GM21390 (cell line): ENCODE results near the gene KCND3.

Experiments used
- ATAC-seq: cut with Tn5 transposase; IDR thresholded peaks from one replicate; pipeline ENCODE4 v1.9.1; 2021; ENCODE audit not compliant: unreplicated experiment

Gene KCND3

DNA sequence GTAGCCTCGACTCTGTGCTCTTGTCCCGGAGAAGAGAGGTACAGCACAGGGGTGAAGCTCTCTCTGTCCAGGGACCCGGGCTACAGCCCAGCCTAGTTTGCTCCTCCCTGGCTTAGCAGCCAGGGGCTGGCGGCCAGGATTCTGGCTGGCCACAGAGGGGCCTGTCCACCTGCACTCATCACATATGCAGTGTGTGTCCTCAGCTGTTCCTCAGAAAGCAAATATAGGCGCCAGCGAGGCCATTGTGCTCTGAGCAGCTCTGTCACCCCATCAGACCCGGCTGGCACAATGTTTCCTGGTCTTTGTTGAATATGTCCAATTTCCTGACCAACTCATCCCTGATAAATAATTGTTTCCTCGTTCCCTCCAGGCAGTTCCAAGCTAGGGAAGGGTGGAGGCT, 28.5 kb downstream of the KCND3 start:
- ATAC-seq, result no peak

DNA sequence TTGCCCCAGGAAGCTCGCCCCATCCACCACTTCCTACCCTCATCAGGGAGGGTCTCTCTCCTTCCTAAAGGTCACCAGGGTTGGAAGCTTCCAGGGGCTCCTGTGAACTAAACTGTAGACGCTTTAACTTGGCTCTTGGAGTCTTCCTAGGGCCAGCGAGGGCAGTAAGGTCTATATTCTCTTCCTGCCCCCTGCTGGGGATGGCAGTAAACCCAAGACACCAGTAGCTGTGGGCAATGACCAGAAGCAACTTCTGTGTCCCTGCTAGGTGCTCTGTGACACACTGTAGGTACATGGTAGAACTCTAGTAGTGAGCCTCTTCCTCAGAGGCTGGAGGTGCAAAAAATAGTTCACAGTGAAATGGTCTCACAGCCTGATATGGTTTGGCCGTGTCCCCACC, 30.0 kb downstream of the KCND3 start:
- no peak for ATAC-seq

DNA sequence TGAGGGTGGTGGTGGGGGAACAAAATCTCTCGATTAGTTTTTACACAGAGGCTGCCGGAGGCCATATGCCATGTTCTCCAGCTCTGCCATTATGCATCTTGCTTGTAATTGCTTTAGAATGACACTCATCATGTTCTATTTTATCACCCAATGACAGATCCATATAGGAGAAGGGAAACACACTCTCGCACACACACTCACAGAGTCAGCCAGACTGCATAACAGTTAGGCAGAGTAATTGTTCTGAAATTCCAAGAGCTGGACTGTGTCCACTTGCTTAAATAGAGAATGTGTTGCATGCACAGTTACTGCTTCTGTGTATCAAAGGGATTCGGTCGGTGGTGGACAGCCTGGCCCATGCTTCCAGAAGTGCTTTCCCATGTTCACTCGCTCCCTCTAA, 30.6 kb downstream of the KCND3 start:
- ATAC-seq, result no peak

DNA sequence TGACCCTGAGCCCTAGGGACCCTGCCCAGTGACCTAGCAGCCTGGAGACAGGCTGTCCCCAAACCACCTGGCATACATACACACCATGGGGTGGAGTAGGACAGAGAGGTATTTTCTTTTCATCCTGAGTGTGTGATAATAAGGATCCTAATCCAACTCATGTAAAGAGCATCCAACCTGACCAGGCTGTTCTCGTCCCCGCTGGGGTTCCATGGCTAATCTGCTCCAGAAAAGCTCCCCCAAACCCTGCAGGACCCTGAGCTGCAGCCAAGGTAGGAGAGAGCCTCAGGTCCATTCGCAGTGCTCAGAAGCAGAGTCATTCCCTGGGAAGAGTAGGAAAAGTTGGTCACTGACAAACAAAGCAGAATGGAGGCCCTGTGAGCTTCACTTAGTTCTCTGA, 31.4 kb downstream of the KCND3 start:
- no peak for ATAC-seq

DNA sequence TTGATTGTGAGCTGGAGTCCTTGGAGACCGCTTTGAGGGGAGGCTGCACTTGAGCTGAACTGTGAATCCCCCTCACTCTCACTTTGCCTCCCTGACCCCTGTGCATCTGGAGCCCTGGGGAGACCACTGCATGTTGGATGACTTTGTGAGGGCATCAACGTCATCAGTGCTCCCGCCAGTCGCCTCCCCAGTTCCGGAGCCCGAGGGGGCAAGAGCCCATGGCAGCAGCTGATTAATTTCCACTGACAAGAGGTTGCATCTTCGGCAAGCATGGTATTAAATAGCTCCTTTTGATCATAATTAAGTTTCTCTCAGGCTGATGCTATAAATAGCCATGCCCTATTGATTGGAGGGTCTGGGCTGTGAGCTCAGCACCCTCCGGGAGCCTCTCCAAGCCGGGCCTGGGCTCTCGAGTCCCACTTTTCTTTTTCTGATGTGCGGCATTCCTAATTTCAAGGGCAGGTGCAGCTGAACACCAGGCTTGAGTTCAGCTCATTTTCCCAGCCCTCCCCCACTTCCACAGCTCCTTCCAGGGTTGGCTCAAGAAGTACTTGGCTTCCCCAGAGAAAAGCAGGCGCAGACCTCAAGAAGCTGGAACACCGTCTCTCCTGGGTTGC, 33.2 kb downstream of the KCND3 start:
- ATAC-seq, result no peak

DNA sequence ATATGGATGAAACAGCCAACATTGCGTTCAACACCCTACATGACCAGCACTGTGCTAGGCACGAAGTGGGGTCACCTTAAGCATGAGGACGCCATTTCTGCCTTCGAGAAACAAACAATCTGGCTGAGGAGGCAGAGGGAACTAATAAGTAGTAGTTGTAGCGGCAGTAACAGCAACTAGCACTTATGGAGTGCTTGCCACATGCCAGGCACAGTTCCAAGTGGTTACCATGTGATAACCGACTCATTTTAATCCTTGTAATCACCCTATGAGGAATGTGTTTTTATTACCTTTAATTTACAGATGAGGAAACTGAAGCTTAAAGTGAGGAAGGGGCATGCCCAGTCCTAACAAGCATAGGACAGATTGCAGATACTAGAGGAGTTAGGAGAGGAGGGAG, 33.7 kb downstream of the KCND3 start:
- no peak for ATAC-seq

DNA sequence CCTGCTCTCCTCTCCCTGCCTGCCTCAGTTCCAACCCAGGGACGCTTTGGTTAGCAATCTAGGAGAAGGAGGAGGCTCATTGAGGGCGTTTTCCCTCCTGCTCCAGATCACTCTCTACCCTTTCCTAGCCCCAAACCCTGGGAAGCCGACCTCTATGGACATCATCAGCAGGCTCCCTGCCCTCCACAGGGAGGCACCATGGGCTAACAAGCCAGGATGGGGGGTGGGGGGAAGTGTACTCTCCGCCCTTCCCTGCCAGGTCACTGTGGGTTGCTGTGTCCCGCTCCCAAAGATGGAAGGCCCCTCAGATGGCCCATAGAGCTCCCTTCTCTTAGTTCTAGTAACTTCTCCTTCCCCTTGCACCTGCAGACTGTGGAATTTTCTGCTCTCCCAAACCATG, 35.7 kb downstream of the KCND3 start:
- ATAC-seq, result no peak

DNA sequence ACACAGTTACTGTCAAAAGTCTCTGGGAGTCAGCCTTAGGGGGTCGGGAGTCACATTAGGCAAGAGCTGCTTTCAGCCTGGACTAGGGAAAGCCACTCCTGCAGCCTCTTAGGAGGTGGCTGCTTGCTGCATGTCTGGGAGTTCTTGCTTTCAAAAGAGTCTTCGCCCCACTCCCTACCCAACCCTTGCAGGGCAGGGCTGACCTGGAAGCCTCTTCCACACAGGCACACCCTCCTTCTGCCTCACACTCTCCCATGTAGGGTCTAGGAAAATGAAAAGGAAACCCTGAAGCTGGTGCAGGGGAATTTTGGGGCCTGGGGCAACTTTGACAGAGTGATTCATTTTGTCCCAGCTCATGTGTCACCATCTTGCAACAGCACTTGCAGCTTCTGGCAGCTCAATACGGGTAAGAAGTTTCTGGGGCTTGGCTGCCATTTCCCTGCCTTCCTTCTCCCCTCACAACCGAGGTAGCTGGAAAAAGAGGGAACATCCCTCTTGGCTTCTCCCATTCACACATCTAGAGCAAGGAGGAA, 37.3 kb downstream of the KCND3 start:
- ATAC-seq, result no peak

DNA sequence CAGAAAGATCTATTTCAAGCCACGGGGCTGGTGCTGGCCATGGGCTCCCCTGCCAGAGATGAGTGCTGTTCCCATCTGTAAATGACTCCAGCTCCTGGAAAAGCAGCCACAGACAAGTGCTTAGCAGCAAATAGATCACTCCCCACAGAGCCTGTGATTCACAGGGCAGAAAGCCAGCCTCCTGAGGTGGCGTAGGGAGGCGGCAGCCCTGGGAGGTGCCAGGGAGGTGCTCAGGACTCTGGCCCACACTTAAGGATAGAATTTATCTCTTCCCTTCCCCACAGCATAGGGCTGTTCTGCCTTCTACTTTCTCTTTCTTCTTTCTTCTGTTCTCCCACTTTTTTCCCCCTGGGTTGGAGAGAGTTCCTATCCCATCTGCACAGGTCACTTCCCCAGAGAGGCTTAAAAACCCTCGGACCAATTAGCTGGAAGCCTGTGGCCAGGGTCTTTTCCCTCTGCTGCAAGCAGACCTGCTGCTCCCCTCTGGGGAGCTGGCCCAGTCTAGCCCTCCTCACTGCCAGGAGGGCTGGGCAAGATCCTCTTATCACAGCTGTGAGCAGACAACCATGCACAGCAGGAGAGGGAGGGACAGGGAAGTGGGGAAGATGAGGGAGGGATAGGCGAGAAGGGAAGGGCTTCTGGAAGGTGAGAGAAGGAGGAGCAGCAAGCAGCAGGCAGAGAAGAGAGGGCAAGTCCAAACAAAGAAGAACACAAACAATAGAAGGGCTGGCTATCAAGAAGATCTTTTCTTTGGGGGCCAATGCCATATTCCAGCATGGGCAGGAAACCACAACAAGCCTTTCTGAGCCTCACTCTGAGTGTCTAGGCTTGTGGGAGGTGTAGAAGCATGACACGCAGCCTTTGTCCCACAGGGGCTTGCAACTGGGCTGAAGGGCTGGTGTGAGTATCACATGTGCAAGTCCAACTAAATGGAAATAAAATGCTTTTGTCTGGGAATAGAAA, 41.0 kb downstream of the KCND3 start:
- no peak for ATAC-seq

DNA sequence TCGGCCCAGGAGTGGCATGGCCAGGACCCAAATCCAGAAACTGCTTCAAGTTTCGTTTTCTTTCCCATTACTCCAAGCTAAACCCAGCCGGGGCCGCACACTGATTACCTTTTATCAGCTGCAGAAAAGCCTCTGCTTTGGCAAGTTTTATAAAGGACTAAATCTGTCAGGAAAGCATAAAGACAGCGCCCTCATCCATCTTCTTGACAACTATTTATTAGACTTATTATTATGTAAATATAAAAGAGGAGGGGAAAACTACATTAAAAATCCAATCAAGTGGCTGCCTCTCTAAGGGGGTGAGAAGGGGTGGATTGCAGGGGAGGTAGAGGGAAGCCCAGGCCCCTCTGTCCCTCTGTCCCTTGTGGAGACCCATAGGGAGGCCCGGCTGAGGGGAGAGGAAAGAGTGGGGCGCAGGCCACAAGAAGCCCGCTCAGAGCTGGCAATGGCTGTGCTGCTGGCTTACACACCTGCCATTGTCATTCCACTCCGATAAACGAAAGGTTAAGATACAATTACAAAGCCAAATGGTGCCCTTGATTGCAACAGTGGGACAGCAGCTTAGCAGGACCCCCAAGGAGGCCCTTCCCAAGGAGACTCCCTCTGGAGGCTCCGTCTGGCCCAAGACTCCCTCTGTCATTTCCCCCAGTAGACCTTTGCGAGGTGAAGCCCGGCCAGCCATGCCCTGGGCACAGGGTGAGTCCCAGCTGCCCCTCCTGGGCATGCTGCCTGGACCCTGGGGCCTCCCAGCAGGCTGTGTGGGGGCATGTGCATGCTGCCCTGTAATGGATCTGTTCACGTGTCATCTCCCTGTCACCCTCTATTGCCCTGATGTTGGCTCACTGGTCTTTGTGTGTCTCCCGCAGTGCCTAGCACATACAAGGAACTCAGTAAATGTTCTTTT, 45.4 kb downstream of the KCND3 start:
- no peak for ATAC-seq

DNA sequence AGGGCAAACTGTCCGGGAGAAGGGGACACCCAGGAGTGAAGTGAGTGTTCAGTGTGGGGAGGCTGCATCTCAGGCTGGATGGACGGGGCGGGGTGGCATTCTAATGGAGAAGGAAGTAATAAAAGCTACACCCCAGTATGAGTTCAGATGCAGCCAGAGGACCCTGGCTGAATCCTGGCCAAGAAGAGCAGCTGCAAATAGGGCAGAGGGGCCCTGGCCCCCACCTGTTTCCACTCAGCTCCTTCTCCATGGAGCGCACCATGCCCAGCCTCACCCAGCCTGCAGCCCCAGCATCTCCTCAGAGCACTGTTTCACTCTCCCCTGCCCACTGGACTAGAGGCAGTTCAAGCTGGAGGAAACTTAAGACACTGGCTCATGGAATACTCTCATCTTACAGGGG, 46.4 kb downstream of the KCND3 start:
- ATAC-seq, result no peak

DNA sequence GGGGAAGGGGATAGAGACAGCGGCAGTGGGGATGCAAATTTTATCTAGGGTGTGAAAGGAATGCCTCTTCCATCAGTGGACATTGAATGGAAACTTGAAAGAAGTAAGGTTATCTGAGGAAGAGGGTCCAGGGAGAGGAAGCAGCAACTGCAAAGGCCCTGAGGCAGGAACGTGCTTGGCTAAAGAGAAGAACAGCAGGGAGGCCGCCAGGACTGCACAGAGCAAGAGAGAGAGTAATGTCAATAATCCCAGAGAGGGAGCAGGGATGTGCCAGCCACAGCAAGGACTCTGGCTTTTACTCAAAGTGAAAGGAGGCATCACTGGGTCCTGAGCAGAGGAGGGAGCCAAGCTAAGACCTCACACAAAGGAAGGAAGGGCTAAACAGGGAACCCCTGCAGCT, 50.9 kb downstream of the KCND3 start:
- ATAC-seq, result no peak

DNA sequence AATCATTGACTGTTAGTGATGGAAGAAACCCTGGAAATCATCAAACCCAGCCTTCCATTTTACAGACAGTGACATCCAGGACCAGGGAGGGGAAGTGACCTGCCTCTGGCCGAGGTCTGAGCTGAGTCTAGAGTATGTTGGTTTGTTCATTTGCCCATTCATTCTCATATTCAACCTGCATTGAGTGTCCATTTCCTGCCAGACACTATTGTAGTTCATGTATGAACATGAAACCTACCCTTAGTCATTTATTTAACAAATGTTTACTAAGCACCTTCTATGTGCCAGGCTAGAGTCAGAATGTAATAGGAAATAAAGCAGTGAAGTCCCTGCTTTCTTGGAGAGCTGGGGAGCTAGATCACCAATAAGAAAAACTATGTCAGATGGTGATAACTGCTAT, 51.3 kb downstream of the KCND3 start:
- ATAC-seq, result no peak

DNA sequence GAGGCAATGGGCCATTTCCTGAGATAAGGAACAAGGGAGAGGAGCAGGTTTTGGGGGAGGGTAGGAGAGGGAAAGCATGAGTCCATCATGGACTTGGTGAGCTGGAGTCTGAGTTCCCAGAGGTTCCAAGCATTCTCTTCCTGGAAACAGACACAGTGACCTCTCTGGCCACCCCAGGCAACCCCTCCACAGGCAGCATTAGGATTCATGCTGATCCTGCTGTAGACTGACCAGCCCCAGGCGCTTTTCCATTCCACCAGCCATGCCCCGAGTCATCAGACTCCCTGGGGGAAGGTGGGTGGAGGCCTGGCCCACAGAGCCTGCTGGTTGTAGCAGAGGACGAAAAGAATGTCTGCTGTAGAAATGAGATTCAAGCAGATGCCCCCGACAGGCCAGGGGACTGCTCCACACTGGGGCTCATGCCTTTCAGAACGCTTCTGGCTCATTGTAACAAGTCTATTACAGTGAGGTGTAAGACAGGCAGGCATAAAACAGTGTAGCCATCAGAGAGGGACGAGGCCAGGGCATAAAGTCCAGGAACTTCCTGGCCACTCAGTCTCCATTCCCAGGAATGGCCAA, 52.2 kb downstream of the KCND3 start:
- ATAC-seq, result no peak

DNA sequence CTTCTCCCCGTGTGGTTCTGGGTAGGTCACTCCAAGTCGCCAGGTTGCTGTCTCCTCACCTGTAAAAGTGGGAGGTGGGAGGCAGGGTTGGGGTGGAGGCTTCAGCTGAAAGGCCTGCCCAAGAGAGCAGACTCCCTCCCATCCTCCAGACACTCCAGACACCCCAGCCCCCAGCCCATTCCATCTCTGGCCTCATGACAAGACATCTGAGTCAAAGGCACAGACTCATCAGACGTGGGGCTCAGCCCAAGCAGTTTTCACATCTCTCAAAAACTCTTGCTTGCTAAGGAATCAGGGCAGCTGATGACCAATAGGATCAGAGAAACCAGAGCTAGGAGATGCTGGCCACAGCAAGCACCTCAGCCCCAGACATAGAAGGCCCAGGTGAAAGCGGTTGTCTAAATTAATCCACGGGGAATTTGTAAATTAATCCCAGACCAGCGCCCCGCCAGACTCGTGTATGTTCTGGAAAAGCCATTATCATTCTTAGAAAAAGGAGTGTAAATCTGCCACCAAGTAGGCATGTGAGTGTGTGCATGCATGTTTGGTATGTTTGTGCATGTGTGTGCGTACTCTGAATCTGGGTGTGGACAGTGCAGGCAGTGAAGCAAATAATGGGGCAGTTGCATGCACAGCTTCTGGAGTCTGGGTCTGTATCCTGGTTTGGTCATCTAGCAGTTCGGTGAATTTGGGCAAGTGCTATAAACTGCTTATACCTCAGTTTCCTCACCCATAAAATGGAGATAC, 55.2 kb downstream of the KCND3 start:
- ATAC-seq, result no peak

DNA sequence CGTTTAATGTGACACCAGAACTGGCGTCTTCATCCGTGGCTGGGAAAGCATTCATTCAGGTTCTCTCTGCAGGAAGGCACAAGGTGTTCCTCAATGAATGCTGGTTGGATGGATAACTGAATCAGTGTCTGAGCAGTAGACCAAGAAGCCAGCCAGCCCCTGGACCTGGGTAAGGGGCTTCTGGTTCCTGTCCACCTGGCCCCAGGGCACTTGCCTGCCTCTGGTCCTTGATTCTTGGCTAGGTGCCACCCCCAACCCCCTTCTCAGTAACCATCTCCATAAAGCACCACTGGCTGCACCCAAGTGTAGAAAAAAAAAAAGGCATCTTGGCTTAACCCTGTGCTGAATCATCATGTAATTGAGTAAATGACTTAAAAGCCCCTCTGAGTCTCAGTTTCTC, 59.1 kb downstream of the KCND3 start:
- no peak for ATAC-seq

DNA sequence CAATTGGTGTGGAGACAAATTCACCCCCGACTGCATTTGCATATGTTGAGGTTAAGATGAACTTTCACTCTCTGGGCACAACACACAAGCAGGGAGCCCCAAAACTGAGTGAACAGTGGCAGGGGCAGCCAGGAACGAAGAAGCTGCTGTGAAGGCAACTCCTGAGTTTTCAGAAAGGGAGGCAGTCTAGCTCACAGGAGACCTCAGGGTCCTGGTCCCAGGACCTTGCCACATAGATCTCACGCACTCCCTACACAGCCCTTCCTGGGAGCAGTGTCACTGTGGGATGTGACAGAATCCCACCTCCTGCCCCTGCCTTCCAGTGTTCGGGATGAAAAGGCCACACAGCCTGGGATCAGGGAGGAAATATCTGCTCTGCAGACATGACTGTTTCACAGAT, 60.9 kb downstream of the KCND3 start:
- no peak for ATAC-seq

DNA sequence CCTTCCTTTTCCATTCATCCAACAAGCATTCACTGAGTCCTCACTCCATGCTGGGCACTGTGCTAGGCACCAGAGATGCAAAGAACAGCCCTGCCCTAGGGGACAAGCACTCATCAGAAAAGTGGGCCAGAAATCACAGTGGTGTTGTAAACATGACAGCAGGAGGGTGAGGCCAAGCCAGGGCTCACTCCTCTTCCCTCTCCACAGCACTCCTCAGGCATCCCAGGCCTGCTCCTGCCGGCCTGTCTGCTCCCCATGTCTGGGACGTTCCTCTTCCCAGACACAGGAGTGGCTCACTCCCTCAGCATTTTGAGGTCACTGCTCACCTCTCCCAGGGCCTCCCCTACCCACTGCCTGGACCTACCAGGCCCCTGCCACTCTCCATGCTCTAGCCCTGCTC, 61.8 kb downstream of the KCND3 start:
- no peak for ATAC-seq

DNA sequence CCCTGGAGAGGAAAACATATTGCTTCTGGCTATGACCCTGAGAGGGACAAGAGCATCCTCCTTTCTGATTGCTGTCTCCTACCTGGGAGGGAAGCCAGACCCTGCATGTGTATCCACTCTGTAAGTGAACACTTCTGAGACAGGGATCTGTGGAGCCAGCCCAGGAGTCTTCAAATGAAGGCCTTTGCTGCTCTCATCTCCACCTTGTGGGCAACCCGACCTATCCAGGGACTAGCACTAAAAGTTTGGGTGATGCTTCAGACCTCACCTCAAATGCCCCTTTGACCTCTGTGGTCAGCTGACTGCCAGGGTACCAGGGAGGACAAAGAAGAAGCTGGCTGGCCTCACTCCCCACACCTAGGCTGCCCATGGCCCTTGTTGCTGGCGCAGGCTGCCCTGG, 64.7 kb downstream of the KCND3 start:
- no peak for ATAC-seq

DNA sequence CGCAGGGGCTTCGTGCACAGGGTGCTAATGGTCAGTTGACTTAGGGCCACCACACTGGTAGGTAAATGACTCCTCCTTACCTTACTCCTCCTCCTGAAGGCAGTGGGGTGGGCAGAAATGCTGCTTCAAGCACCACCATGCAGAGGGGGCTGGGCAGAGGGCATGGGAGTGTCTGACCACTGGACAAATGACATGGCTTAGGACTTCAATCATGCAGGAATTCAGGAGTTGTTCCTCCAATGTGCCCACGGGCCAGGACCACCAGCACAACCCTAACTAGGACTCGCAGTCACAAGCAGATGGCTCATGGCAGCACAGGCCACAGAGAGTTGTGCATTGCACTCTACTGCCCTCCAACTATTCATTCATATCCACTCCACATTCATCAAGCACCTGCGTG, 65.7 kb downstream of the KCND3 start:
- ATAC-seq, result no peak
